ENCODE results near the gene SELENBP1.
"Not testable (repeated sequence)": the region's sequence is repeated elsewhere in the genome, so short reads cannot be mapped to it uniquely, and the experiment has no call there.

The SELENBP1 gene

GRCh38 chr1:151377150-151377884 lies 4.8 kb upstream of the SELENBP1 start:
- no peak for DNase-seq (ENCODE audit: low read depth)

GRCh38 chr1:151373196-151373595 lies 691 bp upstream of the SELENBP1 start:
- no peak for DNase-seq (ENCODE audit: low read depth)

- no peak for DNase-seq (ENCODE audit: low read depth)
These were observed 991 bp downstream of the SELENBP1 start for GRCh38 chr1:151371370-151372057.

- no peak for DNase-seq (ENCODE audit: low read depth)
These were observed 2.1 kb downstream of the SELENBP1 start for GRCh38 chr1:151370211-151370911.

GRCh38 chr1:151369621-151370048 lies 2.9 kb downstream of the SELENBP1 start:
- DNase-seq (ENCODE audit: low read depth), result no peak

- DNase-seq (ENCODE audit: low read depth), result no peak
These were observed 3.2 kb downstream of the SELENBP1 start for GRCh38 chr1:151369302-151369610.

- no peak for DNase-seq (ENCODE audit: low read depth)
These were observed 3.9 kb downstream of the SELENBP1 start for GRCh38 chr1:151368393-151369301.

GRCh38 chr1:151367658-151368392 lies 4.7 kb downstream of the SELENBP1 start:
- no peak for DNase-seq (ENCODE audit: low read depth)

- DNase-seq (ENCODE audit: low read depth), result no peak
These were observed 7.5 kb downstream of the SELENBP1 start for GRCh38 chr1:151364996-151365395.

GRCh38 chr1:151362308-151363155 lies 10.0 kb downstream of the SELENBP1 start:
- no peak for DNase-seq (ENCODE audit: low read depth)

GRCh38 chr1:151361883-151362282 lies 10.6 kb downstream of the SELENBP1 start:
- no peak for DNase-seq (ENCODE audit: low read depth)

- DNase-seq (ENCODE audit: low read depth), result no peak
These were observed 15.8 kb downstream of the SELENBP1 start for GRCh38 chr1:151356696-151357095.

- DNase-seq (ENCODE audit: low read depth), result no peak
These were observed 20.3 kb downstream of the SELENBP1 start for GRCh38 chr1:151352021-151352718.

GRCh38 chr1:151350323-151350722 lies 22.2 kb downstream of the SELENBP1 start:
- not testable (repeated sequence) for DNase-seq (ENCODE audit: low read depth)

- no peak for DNase-seq (ENCODE audit: low read depth)
These were observed 24.8 kb downstream of the SELENBP1 start for GRCh38 chr1:151347523-151348246.

- DNase-seq (ENCODE audit: low read depth), result peak; percentile 82
These were observed 25.6 kb downstream of the SELENBP1 start, which contains the start of gene RFX5 for GRCh38 chr1:151346769-151347522. Gene RFX5, minus strand, starts transcription at chr1:151347252. Its CDS starts 932 bp downstream, at chr1:151346320.

- DNase-seq (ENCODE audit: low read depth), result no peak
These were observed 26.3 kb downstream of the SELENBP1 start for GRCh38 chr1:151346082-151346768.

GRCh38 chr1:151344291-151344690 lies 28.2 kb downstream of the SELENBP1 start:
- no peak for DNase-seq (ENCODE audit: low read depth)
